Activated CD8-positive, alpha-beta memory T cell treated with anti-CD3 and anti-CD28 coated beads, Interleukin-2, amount 50 U/mL, for 24 hours (primary cell): ENCODE data around the gene KIF11.

Source experiments
- DNase-seq: peaks from one replicate; pipeline ENCODE4 v3.0.0-alpha.2; 2020; ENCODE audit errors: extremely low read depth

KIF11 gene

GRCh38 chr10:92677708-92678107 is 84.8 kb downstream of the KIF11 start:
- no peak for DNase-seq

- DNase-seq, result no peak
Measured at GRCh38 chr10:92678206-92678605, 85.3 kb downstream of the KIF11 start.

GRCh38 chr10:92681306-92681834 is 88.4 kb downstream of the KIF11 start:
- DNase-seq, result no peak

- DNase-seq, result no peak
Measured at GRCh38 chr10:92688573-92688926, 95.6 kb downstream of the KIF11 start.

- no peak for DNase-seq
Measured at GRCh38 chr10:92688927-92689662, 96.2 kb downstream of the KIF11 start.

GRCh38 chr10:92689663-92690210 is 96.8 kb downstream of the KIF11 start, which contains the start of gene HHEX:
HHEX (plus strand) TSS chr10:92689955; CDS start chr10:92689987, 32 bp downstream.
- DNase-seq, result no peak

- DNase-seq, result no peak
Measured at GRCh38 chr10:92690211-92690914, 97.4 kb downstream of the KIF11 start.

- DNase-seq, result no peak
Measured at GRCh38 chr10:92690915-92691590, 98.1 kb downstream of the KIF11 start.

- no peak for DNase-seq
Measured at GRCh38 chr10:92691591-92692079, 98.7 kb downstream of the KIF11 start.

- no peak for DNase-seq
Measured at GRCh38 chr10:92692080-92692671, 99.2 kb downstream of the KIF11 start.

- DNase-seq, result no peak
Measured at GRCh38 chr10:92692697-92693533, 100.0 kb downstream of the KIF11 start.

GRCh38 chr10:92693534-92693893 is 100.6 kb downstream of the KIF11 start:
- no peak for DNase-seq

GRCh38 chr10:92695679-92696605 is 103.0 kb downstream of the KIF11 start:
- no peak for DNase-seq

- no peak for DNase-seq
Measured at GRCh38 chr10:92696606-92697383, 103.9 kb downstream of the KIF11 start.

GRCh38 chr10:92697663-92698511 is 105.0 kb downstream of the KIF11 start:
- no peak for DNase-seq

- no peak for DNase-seq
Measured at GRCh38 chr10:92699193-92699517, 106.2 kb downstream of the KIF11 start.

GRCh38 chr10:92699518-92700381 is 106.8 kb downstream of the KIF11 start:
- DNase-seq, result no peak
